Heart right ventricle (tissue), 16 donors: ENCODE measurements around the gene HAPSTR1. TPM values are rescaled to one million over a fixed set of nuclear protein-coding genes. Genes with fewer than 3 reads are reported as not detected.
A peak's percentile ranks its signal among the peaks of the same experiment; 100 is the strongest.

Source experiments
- ATAC-seq, 8 donors: fragments of 200-7000 bp; cut with Tn5 transposase; one replicate each; pipeline ENCODE4 v1.9.1; 2020; ENCODE audit warnings: mild to moderate bottlenecking in 8 of 8, moderate library complexity in 8 of 8, moderate number of reproducible peaks in 1 of 8
- DNase-seq, 2 donors: peaks; one replicate each; pipeline ENCODE4 v3.0.0-alpha.2; 2020
- H3K27ac ChIP-seq, 10 donors: fragments of 200-600 bp; sonication (generic) in 2 of 10; one replicate each; pipeline versions ENCODE4 v1.5.0 to v1.8.0; 2020 to 2022; ENCODE audit warnings: mild to moderate bottlenecking in 3 of 10
- H3K27me3 ChIP-seq, 7 donors: fragments of 200-600 bp; one replicate each; pipeline ENCODE4 v1.8.0; 2021 to 2022; ENCODE audit warnings: mild to moderate bottlenecking in 2 of 7
- H3K36me3 ChIP-seq, 9 donors: fragments of 200-600 bp; sonication (generic) in 1 of 9; one replicate each; pipeline versions ENCODE4 v1.5.0 to v1.8.0; 2020 to 2022; ENCODE audit warnings: mild to moderate bottlenecking in 2 of 9
- H3K4me1 ChIP-seq, 9 donors: fragments of 200-600 bp; sonication (generic) in 1 of 9; one replicate each; pipeline versions ENCODE4 v1.5.0 to v1.8.0; 2020 to 2022; ENCODE audit warnings: mild to moderate bottlenecking in 4 of 9
- H3K4me3 ChIP-seq, 10 donors: fragments of 200-600 bp; sonication (generic) in 2 of 10; one replicate each; pipeline versions ENCODE4 v1.5.0 to v1.8.0; 2020 to 2022; ENCODE audit warnings: mild to moderate bottlenecking in 7 of 10, moderate library complexity in 2 of 10
- H3K9me3 ChIP-seq, 11 donors: fragments of 200-600 bp in 10 of 11; sonication (generic) in 2 of 11; one replicate each; pipeline versions ENCODE4 v1.5.0 to v1.8.0; 2013 to 2022; ENCODE audit warnings: mild to moderate bottlenecking in 2 of 11, control low read depth in 1 of 11, moderate library complexity in 1 of 11
- WGBS, 2 donors: extraction: QIAGEN DNeasy Blood & Tissue Kit; methylation state at CpG; one replicate each; pipeline ENCODE4 v1.1.7; 2013; ENCODE audit warnings: inconsistent platforms in 1 of 2; 5-methylcytosine and 5-hydroxymethylcytosine counted together
- intact Hi-C, 10 donors: fragments of 100-400 bp; cut with DNase I; formaldehyde crosslinking; loops; one replicate each; pipeline versions ENCODE4 v1.11.1 to v1.14.2; 2022
- polyA plus RNA-seq, 2 donors: library from polyadenylated mRNA; stranded (reverse); fragments of 200-250 nt; gene quantifications; one replicate each; pipeline ENCODE4 v1.2.3, GENCODE V29; 2013
- total RNA-seq, 10 donors: library from RNA; stranded (reverse); fragmentation: NEBNext Ultra II Directional in 3 of 10; extraction: Animal tissue kit (Norgen Biotek cat#: 25700) in 3 of 10; gene quantifications; one replicate each; pipeline versions ENCODE4 v1.2.1 to v1.2.4, GENCODE V29; 2021 to 2023
- TF ChIP-seq, protein P1 (sequence below), 9 donors: fragments of 200-600 bp; sonication (generic) in 2 of 9; IDR thresholded peaks; one replicate each; pipeline versions ENCODE4 v1.5.0 to v1.8.0; 2021 to 2022; ENCODE audit warnings: antibody characterized with exemption in 9 of 9, mild to moderate bottlenecking in 5 of 9, moderate library complexity in 1 of 9
- donor health status: Arrhythmogenic right ventricular cardiomyopathy.
- donor health status: ischemic (EF 13 %, LVEDD 7.1; RV severe dilation, severe dysfunction).
- donor health status: healthy with polysubstance abuse.
- donor health status: DM: no; HTN: yes; CAD: no.
- donor health status: DM: no; HTN: no; CAD: no.
- donor health status: ischemic (EF 25% LVEDD 6.9; RV normal size, moderate dysfunction).
- donor health status: ischemic (EF 25% LVEDD 5.7; RV mildly dilated, moderate dysfunction).
- donor health status: healthy.
- donor health status: DM: yes; HTN: yes; CAD: no.
- donor health status: Ischemic cardiomyopathy.
- donor health status: ischemic (EF 35%, LVEDD 5.7; RV mildly dilated, moderate dysfunction).
- donor health status: nonischemic (EF 11% LVEDD 7.7; RV severe dilation, severe dysfunction).
- donor health status: DM: yes; HTN: yes; CAD: no.
- donor health status: PGD.
- donor health status: ischemic (EF 29% LVEDD 5.4; RV normal size, mild dysfunction).
- donor health status: nonischemic (EF 23%, LVEDD 6.1; RV moderate dilation, normal function).

Gene HAPSTR1
- total and polyA plus RNA-seq, 12 donors, result 10.2 to 74.7 (median 63.7) TPM

DNA sequence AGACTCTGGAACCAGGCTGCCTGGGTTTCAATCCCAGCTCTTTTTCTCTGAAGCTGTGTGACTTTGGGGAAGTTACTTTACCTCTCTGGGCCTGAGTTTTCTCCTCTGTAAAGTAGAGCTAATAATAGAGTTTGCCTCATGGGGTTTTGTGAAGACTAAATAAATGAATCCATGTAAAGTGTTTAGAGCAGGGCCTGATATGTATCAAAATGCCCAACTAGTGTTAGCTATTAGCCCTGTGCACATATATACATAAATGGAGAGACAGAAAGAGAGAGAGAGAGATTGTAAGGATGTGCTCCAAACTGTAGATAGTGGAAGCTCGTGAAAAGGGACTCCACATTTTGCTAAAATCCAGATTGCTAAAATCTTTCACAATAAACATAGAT, 44.8 kb upstream of the HAPSTR1 start:
- TF ChIP-seq, protein P1, sequence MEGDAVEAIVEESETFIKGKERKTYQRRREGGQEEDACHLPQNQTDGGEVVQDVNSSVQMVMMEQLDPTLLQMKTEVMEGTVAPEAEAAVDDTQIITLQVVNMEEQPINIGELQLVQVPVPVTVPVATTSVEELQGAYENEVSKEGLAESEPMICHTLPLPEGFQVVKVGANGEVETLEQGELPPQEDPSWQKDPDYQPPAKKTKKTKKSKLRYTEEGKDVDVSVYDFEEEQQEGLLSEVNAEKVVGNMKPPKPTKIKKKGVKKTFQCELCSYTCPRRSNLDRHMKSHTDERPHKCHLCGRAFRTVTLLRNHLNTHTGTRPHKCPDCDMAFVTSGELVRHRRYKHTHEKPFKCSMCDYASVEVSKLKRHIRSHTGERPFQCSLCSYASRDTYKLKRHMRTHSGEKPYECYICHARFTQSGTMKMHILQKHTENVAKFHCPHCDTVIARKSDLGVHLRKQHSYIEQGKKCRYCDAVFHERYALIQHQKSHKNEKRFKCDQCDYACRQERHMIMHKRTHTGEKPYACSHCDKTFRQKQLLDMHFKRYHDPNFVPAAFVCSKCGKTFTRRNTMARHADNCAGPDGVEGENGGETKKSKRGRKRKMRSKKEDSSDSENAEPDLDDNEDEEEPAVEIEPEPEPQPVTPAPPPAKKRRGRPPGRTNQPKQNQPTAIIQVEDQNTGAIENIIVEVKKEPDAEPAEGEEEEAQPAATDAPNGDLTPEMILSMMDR (IDR thresholded peaks at IDR 0.05), result no peak
- ATAC-seq (no peak), DNase-seq (no peak)
- 96 to 100% methylated on average over 1 of the region's 1 CpG for WGBS, 2 donors
- Histone ChIP-seq H3K27ac (peak overlapping the region in 1 of 10 donors; percentile 80), H3K36me3 (no peaks in the 10 kb centered on the region), H3K9me3 (peaks cover 0 to 15% (median 0%) of the 10 kb centered on the region in 11 donors), H3K4me3 (no peak overlapping the region), H3K4me1 (peaks cover 5 to 20% (median 14%) of the 10 kb centered on the region in 9 donors), H3K27me3 (no peaks in the 10 kb centered on the region)
- intact Hi-C loops, result loop anchor here in 2 of 10 donors (2.0 to 5.0 kb wide), 2 partner anchors 46 kb away; partner anchors contain the start of gene HAPSTR1 (in 1 of the 2)

DNA sequence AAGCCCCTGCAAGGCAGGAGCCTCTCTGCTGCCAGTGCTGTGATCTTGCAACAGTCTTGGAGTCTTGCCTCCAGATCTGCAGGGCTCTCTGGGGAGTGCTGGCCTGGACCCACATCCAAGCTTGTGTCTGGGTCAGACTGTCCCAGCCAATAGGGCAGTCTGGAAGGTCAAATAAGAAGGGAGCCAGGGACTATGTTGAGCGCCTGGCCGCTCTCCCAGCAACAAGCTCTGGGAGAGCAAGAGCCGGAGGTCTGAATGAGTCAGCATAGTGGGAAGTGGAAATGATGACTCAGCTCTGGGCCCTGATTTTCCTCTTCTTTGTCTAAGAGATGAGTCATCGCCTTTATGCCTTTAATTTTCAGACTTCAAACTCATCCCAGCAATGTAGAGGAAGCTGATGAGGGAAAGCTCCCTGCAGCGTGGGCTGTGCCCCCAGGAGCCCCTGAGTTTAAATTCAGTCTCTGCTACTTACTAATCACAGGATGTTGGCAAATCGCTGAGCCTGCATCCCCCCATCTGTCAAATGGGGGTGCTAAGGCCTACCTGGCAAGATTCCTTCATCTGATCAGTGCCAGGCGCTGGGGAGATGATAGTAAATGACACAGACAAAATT, 43.6 kb upstream of the HAPSTR1 start:
- peaks cover 5 to 20% (median 14%) of the 10 kb centered on the region in 9 donors for H3K4me1 ChIP-seq
- intact Hi-C loops, result loop anchor here in 2 of 10 donors (2.0 to 5.0 kb wide), 2 partner anchors 45 kb away; partner anchors contain the start of gene HAPSTR1 (in 1 of the 2)
- peak overlapping the region; percentile 68 to 90 (median 80) for H3K27ac ChIP-seq
- TF ChIP-seq, protein P1 (IDR thresholded peaks at IDR 0.05), result no peak
- H3K4me3 ChIP-seq, result no peak overlapping the region
- no peaks in the 10 kb centered on the region for H3K27me3 ChIP-seq
- ATAC-seq (peak; percentile 94 to 100 (median 99)), DNase-seq (peak; percentile 83 to 89)
- peaks cover 0 to 10% (median 0%) of the 10 kb centered on the region in 11 donors for H3K9me3 ChIP-seq
- no peaks in the 10 kb centered on the region for H3K36me3 ChIP-seq
- 21 to 26% methylated on average over 7 of the region's 7 CpGs for WGBS, 2 donors

DNA sequence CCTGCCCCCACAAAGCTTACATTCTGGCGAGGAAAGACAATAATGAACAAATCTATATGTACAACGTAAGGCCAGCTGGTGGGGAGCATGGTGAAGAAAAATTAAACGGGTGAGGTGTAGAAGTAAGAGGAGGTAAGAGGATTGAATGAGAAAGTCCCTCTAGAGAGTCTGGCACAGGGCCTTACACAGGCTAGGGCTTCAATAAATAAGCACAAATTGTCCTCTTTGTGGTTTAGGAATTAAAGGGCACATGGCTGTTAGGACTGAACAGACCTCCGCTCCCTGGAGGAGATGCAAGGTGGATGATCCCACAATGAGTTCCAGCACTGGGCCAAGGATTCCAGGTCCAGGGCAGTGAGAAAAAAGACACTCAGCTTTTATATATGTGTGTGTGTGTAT, 43.1 kb upstream of the HAPSTR1 start:
- intact Hi-C loops, result loop anchor here in 1 of 10 donors (5.0 kb wide), 1 partner anchor 44 kb away; the partner anchor contains the start of gene HAPSTR1
- Histone ChIP-seq H3K27me3 (no peaks in the 10 kb centered on the region), H3K4me3 (no peak overlapping the region), H3K9me3 (peaks cover 0 to 10% (median 0%) of the 10 kb centered on the region in 11 donors), H3K4me1 (peaks cover 5 to 22% (median 16%) of the 10 kb centered on the region in 9 donors), H3K27ac (peak overlapping the region; percentile 68 to 90 (median 80)), H3K36me3 (no peaks in the 10 kb centered on the region)
- 80 to 82% methylated on average over 4 of the region's 4 CpGs for WGBS, 2 donors
- ATAC-seq (no peak), DNase-seq (no peak)
- TF ChIP-seq, protein P1 (IDR thresholded peaks at IDR 0.05), result no peak

DNA sequence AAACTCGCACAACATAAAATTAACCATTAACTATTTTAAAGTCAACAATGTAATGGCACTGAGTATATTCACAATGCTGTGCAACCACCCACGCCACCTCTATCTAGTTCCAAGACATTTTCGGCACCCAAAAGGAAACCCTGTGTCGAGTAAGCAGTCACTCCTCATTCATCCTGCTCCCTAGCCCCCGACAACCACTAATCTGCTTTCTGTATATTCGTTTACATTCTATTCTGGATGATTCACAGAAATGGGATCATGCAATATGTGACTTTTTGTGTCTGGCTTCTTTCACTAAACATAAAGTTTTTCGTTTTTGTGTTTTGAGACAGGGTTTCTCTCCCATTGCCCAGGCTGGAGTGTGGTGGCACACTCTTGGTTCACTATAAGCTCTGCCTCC, 42.2 kb upstream of the HAPSTR1 start:
- ATAC-seq (no peak), DNase-seq (no peak)
- no peak overlapping the region for H3K4me3 ChIP-seq
- TF ChIP-seq, protein P1 (IDR thresholded peaks at IDR 0.05), result no peak
- WGBS, 2 donors, result 89 to 91% methylated on average over 7 of the region's 7 CpGs
- H3K27me3 ChIP-seq, result peaks cover 0 to 6% (median 0%) of the 10 kb centered on the region in 7 donors
- no peak overlapping the region for H3K27ac ChIP-seq
- peaks cover 0 to 10% (median 0%) of the 10 kb centered on the region in 11 donors for H3K9me3 ChIP-seq
- H3K4me1 ChIP-seq, result peaks cover 5 to 32% (median 20%) of the 10 kb centered on the region in 9 donors
- H3K36me3 ChIP-seq, result no peaks in the 10 kb centered on the region
- intact Hi-C loops, result loop anchor here in 1 of 10 donors (5.0 kb wide), 1 partner anchor 43 kb away; the partner anchor contains the start of gene HAPSTR1
